H1 (cell line): ENCODE results near the gene USP49.

Source experiments
- CTCF ChIP-seq, 3 experiments: IDR thresholded peaks; 1 replicate in 2 of 3; 2 replicates in 1 of 3; pipeline versions ENCODE4 v1.5.1 to v1.6.1; 2011; ENCODE audit warnings: low read length in 3 of 3, mild to moderate bottlenecking in 3 of 3, inconsistent platforms in 2 of 3, low read depth in 1 of 3, moderate library complexity in 1 of 3; ENCODE audit not compliant: insufficient read depth in 1 of 3; ENCODE audit errors: control extremely low read depth in 1 of 3
- EZH2 ChIP-seq: fragments of 200-600 bp; sonication (generic); IDR thresholded peaks from 2 replicates; pipeline ENCODE4 v1.7.1; 2012; ENCODE audit warnings: low read depth, mild to moderate bottlenecking, moderate library complexity, low read length, inconsistent platforms; ENCODE audit not compliant: severe bottlenecking
- POLR2A ChIP-seq, 2 experiments: IDR thresholded peaks; 1 replicate in 1 of 2; 2 replicates in 1 of 2; pipeline ENCODE4 v1.6.1; 2011; ENCODE audit warnings: low read depth in 2 of 2, low read length in 2 of 2, mild to moderate bottlenecking in 2 of 2; ENCODE audit errors: control extremely low read depth in 1 of 2
- SRF ChIP-seq: IDR thresholded peaks from 2 replicates; pipeline ENCODE4 v1.6.1; 2011; ENCODE audit warnings: mild to moderate bottlenecking, low read depth, low read length, moderate library complexity
- TAF1 ChIP-seq: IDR thresholded peaks from 2 replicates; pipeline ENCODE4 v1.6.1; 2011; ENCODE audit warnings: mild to moderate bottlenecking, low read depth, low read length
- USF2 ChIP-seq: IDR thresholded peaks from 2 replicates; pipeline ENCODE4 v1.6.1; 2011; ENCODE audit warnings: low read length, improper control_type of control experiment

- no peak for TF ChIP-seq TAF1
- TF ChIP-seq USF2: no peak
- TF ChIP-seq CTCF (IDR thresholded peaks at IDR 0.05; ENCODE audit: control extremely low read depth in 1 of 3, insufficient read depth in 1 of 3, low read depth in 1 of 3, low read length in 3 of 3): no peak
- no peak for TF ChIP-seq POLR2A (IDR thresholded peaks at IDR 0.05; ENCODE audit: control extremely low read depth in 1 of 2, low read depth in 2 of 2, low read length in 2 of 2)
- TF ChIP-seq SRF: no peak
- no peak for TF ChIP-seq EZH2
These were observed 135.9 kb downstream of the USP49 start for GRCh38 chr6:41759106-41759904.
